ENCODE measurements around the gene PTEN.

- no peak for TF ChIP-seq CTCF (conservative IDR thresholded peaks at IDR 0.05; ENCODE audit: low read depth, low read length)
- TF ChIP-seq EZH2 (IDR thresholded peaks at IDR 0.05; ENCODE audit: borderline replicate concordance, low read depth, low read length, poor library complexity, severe bottlenecking), result no peak
Observed at GRCh38 chr10:88008866-88009470, 145.5 kb downstream of the PTEN start.

Measured in A673 (cell line).